ENCODE data around the gene NHERF1. TPM values are rescaled to one million over a fixed set of nuclear protein-coding genes. Genes with fewer than 3 reads are reported as not detected.

Gene NHERF1
- total and polyA plus RNA-seq, 2 of the 13 experiments (the other 11 are each of a cell fraction or from before 2014, with no cell fraction given): 169 to 269 TPM

GRCh38 chr17:74738051-74738996, 10.1 kb upstream of the NHERF1 start (continued):
- no peak for TF ChIP-seq ZNF446 (CRISPR knock-in tag; IDR thresholded peaks at IDR 0.05)
- TF ChIP-seq NFKBIZ (CRISPR knock-in tag; IDR thresholded peaks at IDR 0.05): no peak
- TF ChIP-seq DMAP1 (CRISPR knock-in tag; IDR thresholded peaks at IDR 0.05): no peak
- TF ChIP-seq IRF2 (CRISPR knock-in tag; IDR thresholded peaks at IDR 0.05): no peak; the same call in 1 of the 2 replicates
- no peak for TF ChIP-seq E2F2 (CRISPR knock-in tag; IDR thresholded peaks at IDR 0.05; ENCODE audit: borderline replicate concordance)
- no peak for TF ChIP-seq ZNF138 (CRISPR knock-in tag; IDR thresholded peaks at IDR 0.05; ENCODE audit: low read depth)
- no peak for TF ChIP-seq ZNF644 (CRISPR knock-in tag; IDR thresholded peaks at IDR 0.05; ENCODE audit: low read depth)
- TF ChIP-seq MAX (IDR thresholded peaks at IDR 0.05): peak; percentile 6; the same call in 1 of the 2 replicates
- 0 out of 2 replicates have a peak, but pooled peaks have one; percentile 9 for TF ChIP-seq DZIP1 (CRISPR knock-in tag; IDR thresholded peaks at IDR 0.05)
- TF ChIP-seq BRF2 (CRISPR knock-in tag; IDR thresholded peaks at IDR 0.05): no peak
- no peak; the same call in none of the 2 replicates for TF ChIP-seq SOX5 (CRISPR knock-in tag; IDR thresholded peaks at IDR 0.05; ENCODE audit: borderline replicate concordance)
- TF ChIP-seq SNAPC2 (CRISPR knock-in tag; IDR thresholded peaks at IDR 0.05): no peak
- peak; percentile 39; the same call in 1 of the 2 replicates for TF ChIP-seq ZMYM4 (CRISPR knock-in tag; IDR thresholded peaks at IDR 0.05)
- peak; percentile 54; the same call in 1 of the 2 replicates for TF ChIP-seq ZNF580 (CRISPR knock-in tag; IDR thresholded peaks at IDR 0.05; ENCODE audit: borderline replicate concordance, low read depth)
- no peak for TF ChIP-seq HOXD1 (CRISPR knock-in tag; IDR thresholded peaks at IDR 0.05)
- no peak for TF ChIP-seq U2AF1 (optimal IDR thresholded peaks at IDR 0.05; ENCODE audit: low read depth, low read length)
- TF ChIP-seq ERF (CRISPR knock-in tag; IDR thresholded peaks at IDR 0.05): no peak
- TF ChIP-seq ZNF18 (CRISPR knock-in tag; IDR thresholded peaks at IDR 0.05; ENCODE audit: insufficient replicate concordance): no peak
- TF ChIP-seq HOXA9 (CRISPR knock-in tag; IDR thresholded peaks at IDR 0.05; ENCODE audit: borderline replicate concordance): no peak
- no peak for TF ChIP-seq MAF1 (CRISPR knock-in tag; IDR thresholded peaks at IDR 0.05; ENCODE audit: borderline replicate concordance)
- TF ChIP-seq ZNF546 (CRISPR knock-in tag; conservative IDR thresholded peaks at IDR 0.05): no peak
- TF ChIP-seq FOSL1 (CRISPR knock-in tag; IDR thresholded peaks at IDR 0.05; ENCODE audit: borderline replicate concordance): no peak
- peak; percentile 55; the same call in 1 of the 2 replicates for TF ChIP-seq ZSCAN21 (CRISPR knock-in tag; IDR thresholded peaks at IDR 0.05; ENCODE audit: borderline replicate concordance)
